Activated naive CD8-positive, alpha-beta T cell (primary cell): ENCODE measurements around the gene KRT12.
"Not testable (repeated sequence)": the region's sequence is repeated elsewhere in the genome, so short reads cannot be mapped to it uniquely, and the experiment has no call there.

Source experiments
- H3K27ac Mint-ChIP-seq: one replicate; pipeline ENCODE4 v1.8.0; 2021; ENCODE audit warnings: mixed read lengths
- H3K27me3 Mint-ChIP-seq: one replicate; pipeline ENCODE4 v1.8.0; 2021; ENCODE audit warnings: mixed read lengths
- H3K36me3 Mint-ChIP-seq: one replicate; pipeline ENCODE4 v1.8.0; 2021; ENCODE audit warnings: mixed read lengths
- H3K4me1 Mint-ChIP-seq: one replicate; pipeline ENCODE4 v1.8.0; 2021; ENCODE audit warnings: low read depth, mixed read lengths
- H3K4me3 Mint-ChIP-seq: one replicate; pipeline ENCODE4 v1.8.0; 2021; ENCODE audit warnings: mild to moderate bottlenecking, mixed read lengths
- H3K9me3 Mint-ChIP-seq: one replicate; pipeline ENCODE4 v1.8.0; 2021; ENCODE audit warnings: low read depth, mixed read lengths

Gene KRT12

GRCh38 chr17:40864661-40865390, 2.2 kb downstream of the KRT12 start:
- H3K4me3 Mint-ChIP-seq = no peak overlapping the region
- H3K9me3 Mint-ChIP-seq = no peaks in the 10 kb centered on the region
- H3K27ac Mint-ChIP-seq = no peak overlapping the region
- H3K36me3 Mint-ChIP-seq = no peaks in the 10 kb centered on the region
- no peaks in the 10 kb centered on the region for H3K4me1 Mint-ChIP-seq
- peaks cover 6% of the 10 kb centered on the region for H3K27me3 Mint-ChIP-seq

GRCh38 chr17:40862985-40863733, 3.9 kb downstream of the KRT12 start:
- Mint-ChIP-seq H3K36me3 (no peaks in the 10 kb centered on the region), H3K27ac (no peak overlapping the region), H3K9me3 (no peaks in the 10 kb centered on the region), H3K4me3 (no peak overlapping the region), H3K4me1 (no peaks in the 10 kb centered on the region), H3K27me3 (peaks cover 3% of the 10 kb centered on the region)

GRCh38 chr17:40859536-40859935, 7.5 kb downstream of the KRT12 start:
- Mint-ChIP-seq H3K27me3 (peaks cover 5% of the 10 kb centered on the region), H3K4me3 (no peak overlapping the region), H3K4me1 (peaks cover 2% of the 10 kb centered on the region), H3K27ac (no peak overlapping the region), H3K36me3 (no peaks in the 10 kb centered on the region), H3K9me3 (no peaks in the 10 kb centered on the region)

- H3K27ac Mint-ChIP-seq, H3K27me3 Mint-ChIP-seq, H3K36me3 Mint-ChIP-seq, H3K4me3 Mint-ChIP-seq, H3K9me3 Mint-ChIP-seq, H3K4me1 Mint-ChIP-seq: not testable (repeated sequence)
These were observed 8.4 kb downstream of the KRT12 start for GRCh38 chr17:40858667-40859066.

- peaks cover 5% of the 10 kb centered on the region for H3K4me1 Mint-ChIP-seq
- H3K9me3 Mint-ChIP-seq = no peaks in the 10 kb centered on the region
- H3K27me3 Mint-ChIP-seq = peaks cover 9% of the 10 kb centered on the region
- H3K4me3 Mint-ChIP-seq = no peak overlapping the region
- H3K36me3 Mint-ChIP-seq = no peaks in the 10 kb centered on the region
- H3K27ac Mint-ChIP-seq = no peak overlapping the region
These were observed 9.5 kb downstream of the KRT12 start for GRCh38 chr17:40857535-40857934.

GRCh38 chr17:40854175-40854814, 12.7 kb downstream of the KRT12 start:
- peaks cover 5% of the 10 kb centered on the region for H3K4me1 Mint-ChIP-seq
- peaks cover 11% of the 10 kb centered on the region for H3K27me3 Mint-ChIP-seq
- no peak overlapping the region for H3K27ac Mint-ChIP-seq
- no peaks in the 10 kb centered on the region for H3K36me3 Mint-ChIP-seq
- no peaks in the 10 kb centered on the region for H3K9me3 Mint-ChIP-seq
- H3K4me3 Mint-ChIP-seq = no peak overlapping the region

- H3K9me3 Mint-ChIP-seq = no peaks in the 10 kb centered on the region
- peaks cover 12% of the 10 kb centered on the region for H3K27me3 Mint-ChIP-seq
- no peaks in the 10 kb centered on the region for H3K36me3 Mint-ChIP-seq
These were observed 14.7 kb downstream of the KRT12 start for GRCh38 chr17:40852364-40852763.

GRCh38 chr17:40850293-40850972, 16.6 kb downstream of the KRT12 start:
- H3K27me3 Mint-ChIP-seq = peaks cover 16% of the 10 kb centered on the region
- peaks cover 3% of the 10 kb centered on the region for H3K4me1 Mint-ChIP-seq
- no peak overlapping the region for H3K27ac Mint-ChIP-seq
- no peaks in the 10 kb centered on the region for H3K36me3 Mint-ChIP-seq
- H3K4me3 Mint-ChIP-seq = no peak overlapping the region
- H3K9me3 Mint-ChIP-seq = no peaks in the 10 kb centered on the region

More at GRCh38 chr17:40852364-40852763, 14.7 kb downstream of the KRT12 start:
- Mint-ChIP-seq H3K4me1 (peaks cover 5% of the 10 kb centered on the region), H3K4me3 (no peak overlapping the region), H3K27ac (no peak overlapping the region)

- H3K9me3 Mint-ChIP-seq = no peaks in the 10 kb centered on the region
- H3K27ac Mint-ChIP-seq = no peak overlapping the region
- peaks cover 22% of the 10 kb centered on the region for H3K27me3 Mint-ChIP-seq
- no peaks in the 10 kb centered on the region for H3K36me3 Mint-ChIP-seq
- peaks cover 3% of the 10 kb centered on the region for H3K4me1 Mint-ChIP-seq
- no peak overlapping the region for H3K4me3 Mint-ChIP-seq
These were observed 17.3 kb downstream of the KRT12 start for GRCh38 chr17:40849723-40850122.

GRCh38 chr17:40848583-40849235, 18.3 kb downstream of the KRT12 start:
- no peak overlapping the region for H3K4me3 Mint-ChIP-seq
- peaks cover 26% of the 10 kb centered on the region for H3K27me3 Mint-ChIP-seq
- no peak overlapping the region for H3K27ac Mint-ChIP-seq
- H3K9me3 Mint-ChIP-seq = no peaks in the 10 kb centered on the region
- H3K36me3 Mint-ChIP-seq = no peaks in the 10 kb centered on the region
- no peaks in the 10 kb centered on the region for H3K4me1 Mint-ChIP-seq

- Mint-ChIP-seq H3K9me3 (no peaks in the 10 kb centered on the region), H3K36me3 (no peaks in the 10 kb centered on the region), H3K4me1 (no peaks in the 10 kb centered on the region), H3K27ac (no peak overlapping the region), H3K4me3 (no peak overlapping the region), H3K27me3 (peaks cover 22% of the 10 kb centered on the region)
These were observed 20.4 kb downstream of the KRT12 start for GRCh38 chr17:40846515-40847144.

- no peak overlapping the region for H3K27ac Mint-ChIP-seq
- no peaks in the 10 kb centered on the region for H3K4me1 Mint-ChIP-seq
- peaks cover 25% of the 10 kb centered on the region for H3K27me3 Mint-ChIP-seq
- H3K9me3 Mint-ChIP-seq = no peaks in the 10 kb centered on the region
- no peak overlapping the region for H3K4me3 Mint-ChIP-seq
- no peaks in the 10 kb centered on the region for H3K36me3 Mint-ChIP-seq
These were observed 22.3 kb downstream of the KRT12 start for GRCh38 chr17:40844671-40845107.

GRCh38 chr17:40843242-40843641, 23.8 kb downstream of the KRT12 start:
- Mint-ChIP-seq H3K9me3 (no peaks in the 10 kb centered on the region), H3K36me3 (no peaks in the 10 kb centered on the region), H3K27me3 (peaks cover 25% of the 10 kb centered on the region), H3K4me1 (no peaks in the 10 kb centered on the region), H3K27ac (no peak overlapping the region), H3K4me3 (no peak overlapping the region)

- Mint-ChIP-seq H3K4me1 (no peaks in the 10 kb centered on the region), H3K4me3 (no peak overlapping the region), H3K36me3 (no peaks in the 10 kb centered on the region), H3K27me3 (peaks cover 24% of the 10 kb centered on the region), H3K27ac (no peak overlapping the region), H3K9me3 (no peaks in the 10 kb centered on the region)
These were observed 25.8 kb downstream of the KRT12 start for GRCh38 chr17:40841246-40841645.
